Measurements from ENCODE around the gene RBM19.

GRCh38 chr12:113768850-113769249 lies 197.3 kb downstream of the RBM19 start:
- no peak for TF ChIP-seq CTCF (conservative IDR thresholded peaks at IDR 0.05 in 1 of 2, IDR thresholded peaks at IDR 0.05 in 1 of 2; ENCODE audit: low read depth in 1 of 2, low read length in 2 of 2)
- TF ChIP-seq EZH2 (IDR thresholded peaks at IDR 0.05; ENCODE audit: low read length, missing control alignments): no peak
